Measurements from ENCODE around the gene GALNT18.

DNA sequence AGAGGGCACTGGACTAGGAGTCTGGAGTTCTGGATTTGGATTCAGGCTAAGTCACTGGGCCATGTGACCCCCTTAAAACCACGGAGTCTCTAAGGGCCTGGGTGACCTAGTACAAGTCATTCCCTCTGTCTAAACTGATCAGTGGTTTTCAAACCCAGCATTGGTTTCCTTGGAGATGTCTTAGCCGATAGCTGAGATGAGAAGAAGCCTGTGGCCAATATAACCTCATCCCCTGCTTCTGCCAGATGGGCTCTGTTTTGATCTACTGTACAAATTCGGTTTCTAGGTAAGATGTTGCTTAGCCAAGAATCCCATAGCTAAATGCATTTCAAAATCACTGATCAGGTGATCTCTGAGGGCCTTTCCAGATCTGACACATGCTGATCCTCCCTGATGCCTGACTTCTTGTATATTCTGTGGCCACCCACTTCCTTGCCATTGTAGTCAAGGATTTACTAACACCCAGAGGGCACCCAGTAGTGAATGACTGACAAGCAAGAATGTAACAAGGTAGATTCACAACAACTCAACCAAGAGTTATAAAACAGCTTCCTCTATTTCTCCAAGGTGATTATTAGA is 53.1 kb downstream of the GALNT18 start:
- TF ChIP-seq ESRRG (CRISPR knock-in tag; IDR thresholded peaks at IDR 0.05): no peak
- TF ChIP-seq ISL1 (CRISPR knock-in tag; IDR thresholded peaks at IDR 0.05): no peak
- TF ChIP-seq, protein P1, sequence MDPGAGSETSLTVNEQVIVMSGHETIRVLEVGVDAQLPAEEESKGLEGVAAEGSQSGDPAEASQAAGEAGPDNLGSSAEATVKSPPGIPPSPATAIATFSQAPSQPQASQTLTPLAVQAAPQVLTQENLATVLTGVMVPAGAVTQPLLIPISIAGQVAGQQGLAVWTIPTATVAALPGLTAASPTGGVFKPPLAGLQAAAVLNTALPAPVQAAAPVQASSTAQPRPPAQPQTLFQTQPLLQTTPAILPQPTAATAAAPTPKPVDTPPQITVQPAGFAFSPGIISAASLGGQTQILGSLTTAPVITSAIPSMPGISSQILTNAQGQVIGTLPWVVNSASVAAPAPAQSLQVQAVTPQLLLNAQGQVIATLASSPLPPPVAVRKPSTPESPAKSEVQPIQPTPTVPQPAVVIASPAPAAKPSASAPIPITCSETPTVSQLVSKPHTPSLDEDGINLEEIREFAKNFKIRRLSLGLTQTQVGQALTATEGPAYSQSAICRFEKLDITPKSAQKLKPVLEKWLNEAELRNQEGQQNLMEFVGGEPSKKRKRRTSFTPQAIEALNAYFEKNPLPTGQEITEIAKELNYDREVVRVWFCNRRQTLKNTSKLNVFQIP (CRISPR knock-in tag; IDR thresholded peaks at IDR 0.05; ENCODE audit: borderline replicate concordance, low read depth): no peak
- TF ChIP-seq OSR1 (CRISPR knock-in tag; IDR thresholded peaks at IDR 0.05): no peak
- TF ChIP-seq ZC3H10 (CRISPR knock-in tag; IDR thresholded peaks at IDR 0.05): no peak
- no peak for TF ChIP-seq ZNF8 (CRISPR knock-in tag; IDR thresholded peaks at IDR 0.05)
- TF ChIP-seq, protein P2, sequence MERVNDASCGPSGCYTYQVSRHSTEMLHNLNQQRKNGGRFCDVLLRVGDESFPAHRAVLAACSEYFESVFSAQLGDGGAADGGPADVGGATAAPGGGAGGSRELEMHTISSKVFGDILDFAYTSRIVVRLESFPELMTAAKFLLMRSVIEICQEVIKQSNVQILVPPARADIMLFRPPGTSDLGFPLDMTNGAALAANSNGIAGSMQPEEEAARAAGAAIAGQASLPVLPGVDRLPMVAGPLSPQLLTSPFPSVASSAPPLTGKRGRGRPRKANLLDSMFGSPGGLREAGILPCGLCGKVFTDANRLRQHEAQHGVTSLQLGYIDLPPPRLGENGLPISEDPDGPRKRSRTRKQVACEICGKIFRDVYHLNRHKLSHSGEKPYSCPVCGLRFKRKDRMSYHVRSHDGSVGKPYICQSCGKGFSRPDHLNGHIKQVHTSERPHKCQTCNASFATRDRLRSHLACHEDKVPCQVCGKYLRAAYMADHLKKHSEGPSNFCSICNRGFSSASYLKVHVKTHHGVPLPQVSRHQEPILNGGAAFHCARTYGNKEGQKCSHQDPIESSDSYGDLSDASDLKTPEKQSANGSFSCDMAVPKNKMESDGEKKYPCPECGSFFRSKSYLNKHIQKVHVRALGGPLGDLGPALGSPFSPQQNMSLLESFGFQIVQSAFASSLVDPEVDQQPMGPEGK (CRISPR knock-in tag; IDR thresholded peaks at IDR 0.05; ENCODE audit: borderline replicate concordance): no peak

All from SK-N-SH treated with all-trans-retinoic acid at 6 μM for 48 hours (cell line).